HEK293T (cell line): ENCODE data around the gene RPA3.

Experiments
- CTCF ChIA-PET: fragments of 350-600 bp; formaldehyde crosslinking; extraction: SDS; loops from one replicate; lab custom pipeline; 2021; ENCODE audit warnings: antibody characterized with exemption, inconsistent platforms; lab: Yijun Ruan, JAX
- POLR2A ChIA-PET: fragments of 350-600 bp; formaldehyde crosslinking; extraction: SDS; loops from one replicate; lab custom pipeline; 2020; ENCODE audit warnings: antibody characterized with exemption, inconsistent platforms; lab: Yijun Ruan, JAX
- DNase-seq: peaks from one replicate; pipeline ENCODE4 v3.0.0; 2012; ENCODE audit warnings: mixed read lengths; ENCODE audit errors: extremely low spot score
- ARNT ChIP-seq: fragments of 450-650 bp; IDR thresholded peaks from 2 replicates; pipeline ENCODE4 v1.6.1; 2017; ENCODE audit warnings: mild to moderate bottlenecking
- BHLHE40 ChIP-seq: fragments of 450-650 bp; IDR thresholded peaks from 2 replicates; pipeline ENCODE4 v1.6.1; 2016; ENCODE audit warnings: mild to moderate bottlenecking, moderate library complexity, borderline replicate concordance
- CTBP1 ChIP-seq: fragments of 450-650 bp; IDR thresholded peaks from 2 replicates; pipeline ENCODE4 v1.6.1; 2016; ENCODE audit warnings: borderline replicate concordance
- ELF4 ChIP-seq: fragments of 450-650 bp; IDR thresholded peaks from 2 replicates; pipeline ENCODE4 v1.6.1; 2017; ENCODE audit warnings: antibody characterized with exemption
- FOXA1 ChIP-seq: fragments of 450-650 bp; IDR thresholded peaks from 2 replicates; pipeline ENCODE4 v1.6.1; 2016; ENCODE audit warnings: mild to moderate bottlenecking
- FOXK2 ChIP-seq: fragments of 450-650 bp; IDR thresholded peaks from 2 replicates; pipeline ENCODE4 v1.6.1; 2016; ENCODE audit warnings: mild to moderate bottlenecking
- FOXM1 ChIP-seq: fragments of 450-650 bp; IDR thresholded peaks from 2 replicates; pipeline ENCODE4 v1.6.1; 2017; ENCODE audit warnings: mild to moderate bottlenecking, borderline replicate concordance
- HDGF ChIP-seq: fragments of 450-650 bp; IDR thresholded peaks from 2 replicates; pipeline ENCODE4 v1.6.1; 2017; ENCODE audit warnings: antibody characterized with exemption, borderline replicate concordance
- L3MBTL2 ChIP-seq: fragments of 450-650 bp; conservative IDR thresholded peaks from 2 replicates; pipeline ENCODE4 v1.6.1; 2016; ENCODE audit warnings: mild to moderate bottlenecking
- LEF1 ChIP-seq: fragments of 450-650 bp; IDR thresholded peaks from 2 replicates; pipeline ENCODE4 v1.6.1; 2017; ENCODE audit warnings: mild to moderate bottlenecking, borderline replicate concordance
- NFRKB ChIP-seq: fragments of 450-650 bp; IDR thresholded peaks from 2 replicates; pipeline ENCODE4 v1.6.1; 2016; ENCODE audit warnings: mild to moderate bottlenecking, moderate library complexity
- SP1 ChIP-seq: fragments of 450-650 bp; IDR thresholded peaks from 2 replicates; pipeline ENCODE4 v1.6.1; 2017
- SUZ12 ChIP-seq: fragments of 450-650 bp; IDR thresholded peaks from 2 replicates; pipeline ENCODE4 v1.6.1; 2016; ENCODE audit warnings: mild to moderate bottlenecking
- TARDBP ChIP-seq: fragments of 450-650 bp; IDR thresholded peaks from 2 replicates; pipeline ENCODE4 v1.6.1; 2016
- ZNF384 ChIP-seq: fragments of 450-650 bp; IDR thresholded peaks from 2 replicates; pipeline ENCODE4 v1.6.1; 2016
- TF ChIP-seq, protein P1 (sequence below): fragments of 450-650 bp; IDR thresholded peaks from 2 replicates; pipeline ENCODE4 v1.6.1; 2016

RPA3 gene

DNA sequence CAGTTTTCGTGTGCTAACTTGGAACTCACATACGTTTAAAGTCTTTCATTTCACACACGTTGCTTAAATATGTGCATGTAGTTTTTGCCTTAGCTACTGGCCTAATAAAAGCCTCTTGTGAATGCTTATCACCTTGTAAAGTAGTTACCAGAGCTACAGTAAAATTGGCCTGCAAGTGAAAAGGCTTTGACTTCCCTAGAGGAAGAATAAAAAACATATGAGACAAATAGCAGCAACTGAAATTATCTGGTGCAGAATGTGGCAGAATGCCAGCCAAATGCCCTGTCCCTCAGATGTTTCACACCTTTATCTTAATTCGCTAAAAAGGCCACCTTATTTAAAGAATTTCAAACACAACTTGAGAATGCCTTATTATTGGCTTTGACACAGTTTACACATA is 28.1 kb upstream of the RPA3 start:
- TF ChIP-seq CTBP1, result no peak
- no peak for TF ChIP-seq FOXA1
- no peak for TF ChIP-seq ARNT
- no peak for TF ChIP-seq HDGF
- no peak for TF ChIP-seq LEF1
- no peak for TF ChIP-seq NFRKB
- no peak for TF ChIP-seq ZNF384
- TF ChIP-seq SUZ12, result no peak
- TF ChIP-seq BHLHE40, result no peak
- no peak for TF ChIP-seq L3MBTL2
- no peak for TF ChIP-seq FOXM1
- TF ChIP-seq FOXK2, result no peak
- no peak for TF ChIP-seq ELF4
- TF ChIP-seq TARDBP, result no peak
- TF ChIP-seq, protein P1, sequence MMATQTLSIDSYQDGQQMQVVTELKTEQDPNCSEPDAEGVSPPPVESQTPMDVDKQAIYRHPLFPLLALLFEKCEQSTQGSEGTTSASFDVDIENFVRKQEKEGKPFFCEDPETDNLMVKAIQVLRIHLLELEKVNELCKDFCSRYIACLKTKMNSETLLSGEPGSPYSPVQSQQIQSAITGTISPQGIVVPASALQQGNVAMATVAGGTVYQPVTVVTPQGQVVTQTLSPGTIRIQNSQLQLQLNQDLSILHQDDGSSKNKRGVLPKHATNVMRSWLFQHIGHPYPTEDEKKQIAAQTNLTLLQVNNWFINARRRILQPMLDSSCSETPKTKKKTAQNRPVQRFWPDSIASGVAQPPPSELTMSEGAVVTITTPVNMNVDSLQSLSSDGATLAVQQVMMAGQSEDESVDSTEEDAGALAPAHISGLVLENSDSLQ, result no peak
- POLR2A ChIA-PET, result no interaction called here
- no peak for DNase-seq
- CTCF ChIA-PET, result no interaction called here

DNA sequence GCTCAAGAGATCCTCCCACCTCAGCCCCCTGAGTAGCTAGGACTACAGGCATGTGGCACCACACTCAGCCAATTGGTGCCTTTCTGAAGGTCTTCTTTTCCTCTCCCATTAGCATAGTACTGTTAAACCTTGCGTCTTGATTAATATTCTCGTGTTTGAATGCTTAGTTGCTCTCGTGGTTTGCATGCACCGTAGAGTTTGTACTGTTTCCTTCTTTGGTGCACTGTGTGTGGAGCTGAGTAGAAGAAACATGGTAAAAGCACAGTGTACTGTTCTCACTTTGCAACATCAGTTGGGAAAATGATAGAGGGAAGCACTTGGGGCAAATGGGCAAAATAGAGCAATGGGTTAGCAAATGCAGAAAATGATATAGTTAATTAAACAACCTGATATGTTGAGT is 27.6 kb upstream of the RPA3 start:
- DNase-seq, result no peak
- TF ChIP-seq HDGF, result no peak
- ChIA-PET CTCF (no interaction called here), POLR2A (no interaction called here)

DNA sequence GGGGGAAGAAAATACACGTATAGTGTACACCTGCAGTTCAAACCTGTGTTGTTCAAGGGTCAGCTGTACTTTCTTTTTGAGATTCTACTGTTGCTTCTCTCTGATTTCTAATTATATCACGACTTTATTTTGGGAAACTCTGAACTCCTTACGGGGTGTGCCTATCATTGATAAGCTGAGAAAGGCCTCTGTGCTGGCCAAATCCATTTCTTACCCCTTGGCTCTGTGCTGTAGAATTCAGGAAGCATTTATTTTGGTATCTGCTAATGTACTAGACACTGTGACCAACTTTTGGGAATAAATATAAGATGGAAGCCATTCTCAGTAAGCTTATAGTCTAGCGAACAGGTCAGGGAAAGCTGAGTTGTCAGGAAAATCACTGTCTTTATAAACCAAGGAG is 26.9 kb upstream of the RPA3 start:
- DNase-seq, result no peak
- ChIA-PET CTCF (interaction anchor here (0.6 kb wide), 1 partner anchor 41 kb away, joined by 7 read pairs; no protein-coding TSS in a partner anchor), POLR2A (no interaction called here)

DNA sequence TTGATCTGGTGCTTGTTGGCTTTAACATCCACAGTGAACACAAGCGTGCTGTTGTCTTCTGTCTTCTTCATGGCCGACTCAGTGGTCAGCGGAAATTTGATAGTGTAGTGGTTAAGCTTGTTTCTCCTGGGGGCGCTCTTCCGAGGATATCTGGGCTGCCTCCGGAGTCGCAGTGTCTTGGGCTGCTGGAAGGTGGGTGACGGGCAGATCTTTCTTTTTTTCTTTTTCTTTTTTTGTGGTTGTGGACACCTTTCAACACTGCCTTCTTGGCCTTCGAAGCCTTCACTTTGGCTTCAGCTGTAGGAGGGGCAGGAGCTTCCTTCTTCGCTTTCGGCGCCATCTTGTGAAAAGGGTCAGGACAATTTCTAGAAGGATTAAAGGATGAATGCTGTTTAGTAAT is 23.8 kb upstream of the RPA3 start:
- ChIA-PET CTCF (interaction anchor here (0.6 to 1.0 kb wide), 2 partner anchors 61 to 658 kb away, joined by 3 to 4 read pairs; no protein-coding TSS in a partner anchor), POLR2A (no interaction called here)
- DNase-seq, result no peak
- TF ChIP-seq NFRKB, result no peak
- no peak for TF ChIP-seq ELF4
- no peak for TF ChIP-seq TARDBP
- no peak for TF ChIP-seq L3MBTL2
- TF ChIP-seq CTBP1, result no peak
- no peak for TF ChIP-seq LEF1
- no peak for TF ChIP-seq SP1
- no peak for TF ChIP-seq FOXK2
- no peak for TF ChIP-seq FOXA1
- TF ChIP-seq, protein P1, result no peak
- no peak for TF ChIP-seq FOXM1
- no peak for TF ChIP-seq ARNT
- TF ChIP-seq ZNF384, result no peak
- TF ChIP-seq HDGF, result no peak
- TF ChIP-seq BHLHE40, result no peak
- no peak for TF ChIP-seq SUZ12

More for the DNA sequence above, 26.9 kb upstream of the RPA3 start:
- no peak for TF ChIP-seq ZNF384
- no peak for TF ChIP-seq LEF1
- TF ChIP-seq L3MBTL2, result no peak
- TF ChIP-seq, protein P1, result no peak
- no peak for TF ChIP-seq SP1

DNA sequence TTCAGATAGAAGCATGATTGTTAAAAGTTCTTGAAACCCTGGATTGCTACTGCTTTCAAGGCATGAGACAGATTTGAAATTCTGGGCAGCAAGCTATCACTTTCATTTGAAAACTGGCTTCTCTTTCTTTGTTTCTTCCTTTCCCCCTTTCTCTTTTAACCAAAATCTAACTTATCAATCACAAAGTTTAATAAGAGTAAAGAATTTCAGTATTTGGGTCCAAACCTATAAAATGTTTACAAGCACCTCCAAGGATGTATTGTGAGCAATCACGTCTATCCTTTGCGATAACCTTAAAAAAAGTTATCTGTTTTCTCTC is 21.6 kb upstream of the RPA3 start:
- TF ChIP-seq SP1, result no peak
- TF ChIP-seq FOXM1, result no peak
- no peak for TF ChIP-seq ZNF384
- TF ChIP-seq LEF1, result no peak
- no peak for TF ChIP-seq TARDBP
- TF ChIP-seq ARNT, result no peak
- no peak for TF ChIP-seq SUZ12
- no peak for TF ChIP-seq NFRKB
- no peak for TF ChIP-seq L3MBTL2
- no peak for TF ChIP-seq FOXK2
- no peak for TF ChIP-seq CTBP1
- TF ChIP-seq ELF4, result no peak
- TF ChIP-seq, protein P1, result no peak
- no peak for TF ChIP-seq BHLHE40
- TF ChIP-seq FOXA1, result no peak
- ChIA-PET CTCF (no interaction called here), POLR2A (no interaction called here)
- no peak for DNase-seq

DNA sequence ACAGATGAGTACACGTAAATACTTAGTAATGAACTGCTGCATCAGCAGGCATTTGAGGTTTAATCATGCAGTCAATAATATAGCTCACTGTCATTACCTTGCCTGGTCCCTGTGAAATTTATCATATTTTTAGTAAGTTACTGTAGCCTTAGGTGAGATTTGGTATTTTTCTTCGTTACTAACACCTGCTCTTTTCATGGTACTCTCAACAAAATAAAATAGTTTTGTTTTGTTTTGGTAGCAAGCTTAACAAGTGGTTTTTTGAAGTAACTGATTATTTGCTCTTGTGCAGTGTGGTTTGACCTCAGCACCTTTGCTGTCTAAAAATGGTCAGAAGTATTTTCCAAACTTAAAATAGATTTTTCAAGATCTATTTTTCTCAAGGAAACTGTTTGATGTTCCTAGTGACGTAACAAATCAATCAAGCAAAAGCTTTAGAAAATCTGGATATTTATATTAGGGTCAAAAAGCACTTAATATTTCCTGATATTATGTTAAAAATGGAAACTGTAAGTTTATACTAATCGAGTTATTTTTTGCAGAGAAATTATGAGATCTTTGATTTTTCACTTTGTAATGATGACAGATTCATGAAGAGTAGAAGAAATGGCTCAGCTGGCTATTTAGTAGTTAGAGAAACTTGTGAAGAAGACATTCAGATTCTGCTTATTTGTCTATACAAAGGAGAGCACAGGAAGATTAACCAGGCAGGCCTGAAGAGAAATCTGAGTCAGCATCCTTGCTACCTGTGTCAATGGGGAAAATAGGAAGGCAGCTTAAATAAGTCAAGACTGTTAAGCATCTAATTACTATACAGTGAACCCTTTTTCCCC is 21.0 kb upstream of the RPA3 start:
- ChIA-PET POLR2A (no interaction called here), CTCF (no interaction called here)
- TF ChIP-seq, protein P1, result no peak
- TF ChIP-seq FOXA1 (no peak), BHLHE40 (no peak), LEF1 (no peak), TARDBP (no peak), ZNF384 (no peak), CTBP1 (no peak)
- no peak for DNase-seq
